Renal pelvis (tissue), 4 donors: Measurements from ENCODE around the gene CA5A. TPM values are rescaled to one million over a fixed set of nuclear protein-coding genes. Genes with fewer than 3 reads are reported as not detected.
"Not testable (repeated sequence)": the region's sequence is repeated elsewhere in the genome, so short reads cannot be mapped to it uniquely, and the experiment has no call there.

ENCODE experiments used
- DNase-seq: peaks from one replicate; pipeline ENCODE4 v3.0.0-alpha.2; 2013
- polyA plus RNA-seq, 3 donors: library from polyadenylated mRNA; unstranded; fragments of 120-200 nt; gene quantifications; one replicate each; pipeline ENCODE4 v1.2.1, GENCODE V29; 2013; ENCODE audit not compliant: insufficient read length in 3 of 3

The CA5A gene
- polyA plus RNA-seq, 3 donors, result 0.16 to 0.25 (median 0.17) TPM

DNA sequence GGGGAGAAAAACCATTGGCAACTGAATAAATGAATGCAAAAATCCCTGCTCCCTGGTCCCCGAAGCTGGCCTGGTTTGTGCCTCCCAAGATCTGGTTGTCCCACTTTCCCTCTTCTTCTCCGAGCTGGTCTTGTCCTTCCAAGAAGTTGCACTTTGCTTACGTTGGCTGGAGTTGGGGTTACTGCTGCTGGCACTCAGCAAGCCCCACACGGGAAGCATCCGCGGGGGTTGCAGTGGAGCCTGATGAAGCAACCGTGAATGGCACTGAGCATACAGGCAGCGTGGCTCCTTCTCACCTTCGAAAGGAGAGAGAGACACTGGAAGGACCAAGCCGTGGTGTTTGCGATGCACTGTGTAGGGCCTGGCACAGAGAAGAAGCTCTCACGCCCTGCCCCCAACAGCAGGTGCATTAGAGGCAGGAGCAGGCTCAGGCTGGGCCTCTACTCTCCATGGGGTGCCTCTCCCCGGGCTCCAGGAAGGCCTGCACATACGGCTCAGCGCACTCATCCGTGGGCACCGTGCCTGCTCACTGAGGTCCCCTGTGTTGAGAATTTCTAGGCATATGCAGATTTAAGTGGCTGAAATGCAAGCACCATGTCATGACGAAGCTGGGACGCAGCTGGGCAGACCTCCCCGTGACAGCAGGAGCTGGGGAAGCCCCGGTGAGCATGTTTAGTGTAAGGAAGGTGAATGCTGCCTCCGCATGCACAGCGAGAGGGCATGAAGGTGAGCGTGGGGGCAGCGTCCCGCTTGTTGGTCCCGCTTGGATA, 12.1 kb downstream of the CA5A start:
- DNase-seq, result peak; percentile 59

DNA sequence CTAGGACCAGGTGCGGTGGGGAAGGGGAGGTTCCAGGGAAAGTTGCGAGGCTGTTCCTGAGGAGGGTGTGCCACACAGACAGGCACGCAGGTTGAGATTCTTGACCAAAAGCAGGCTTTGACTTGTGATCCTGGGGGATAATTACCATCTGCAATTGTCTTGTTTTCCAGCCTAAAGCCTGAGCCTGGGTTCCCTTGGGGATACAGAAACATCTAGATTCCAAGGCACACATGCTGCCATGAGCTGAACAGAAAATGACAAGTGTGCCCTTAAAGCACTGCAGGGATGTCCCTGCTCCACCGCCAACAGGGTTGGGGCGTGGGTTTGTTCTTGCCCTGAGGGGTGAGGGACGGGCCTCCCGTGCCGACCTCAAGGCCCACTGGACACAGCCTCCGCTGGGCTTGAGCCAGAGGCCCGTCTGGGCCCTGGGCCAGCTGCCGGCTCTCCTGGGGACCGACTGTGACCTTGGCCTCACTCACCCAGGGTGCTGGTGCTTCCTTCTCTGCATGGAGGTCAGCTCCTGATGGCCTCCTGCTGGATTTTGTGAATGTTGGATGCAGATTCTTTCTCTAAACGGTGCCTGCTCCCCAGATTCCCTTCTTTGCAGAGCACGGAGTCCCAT, 14.0 kb downstream of the CA5A start:
- no peak for DNase-seq

DNA sequence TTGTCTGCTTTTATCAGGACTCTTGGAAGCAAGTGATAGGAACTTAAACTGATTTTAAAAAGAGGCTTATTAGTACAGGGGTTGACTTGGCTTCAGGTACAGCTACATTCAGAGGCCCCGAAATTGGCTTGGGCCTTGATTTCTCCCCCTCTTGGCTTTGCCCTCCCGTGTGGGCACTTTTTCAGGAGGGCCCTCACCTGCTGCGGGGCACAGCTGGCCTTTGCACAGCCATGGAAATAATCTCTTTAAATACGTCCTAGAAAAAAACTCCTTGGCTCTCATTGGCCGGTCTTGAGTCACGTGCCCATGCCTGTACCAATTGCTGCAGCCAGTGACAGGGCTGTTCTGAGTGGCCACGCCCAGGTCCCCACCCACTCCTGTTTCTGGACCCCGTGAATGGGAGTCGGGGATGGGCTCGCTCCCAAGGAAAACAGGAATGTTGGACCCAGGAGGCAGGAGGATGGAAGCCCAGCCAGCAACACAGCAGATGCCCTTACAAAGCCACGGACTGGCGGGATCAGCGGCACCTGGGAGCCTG, 15.0 kb downstream of the CA5A start:
- DNase-seq, result no peak

DNA sequence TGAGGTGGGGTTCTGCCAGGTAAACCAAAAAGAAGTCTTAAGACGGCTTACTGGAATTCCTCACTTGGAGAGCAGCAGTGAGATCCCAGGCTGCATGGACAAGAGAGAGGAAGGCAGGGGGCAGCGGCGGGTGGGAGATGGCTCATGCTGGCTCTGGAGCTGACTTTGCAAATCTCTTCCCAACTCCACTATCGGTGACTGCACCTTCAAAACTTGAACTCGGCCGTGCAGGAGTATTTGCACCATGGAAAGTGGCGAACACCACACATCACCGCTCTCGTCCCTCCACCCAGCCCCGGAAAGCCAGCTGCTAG, 16.7 kb downstream of the CA5A start:
- no peak for DNase-seq

DNA sequence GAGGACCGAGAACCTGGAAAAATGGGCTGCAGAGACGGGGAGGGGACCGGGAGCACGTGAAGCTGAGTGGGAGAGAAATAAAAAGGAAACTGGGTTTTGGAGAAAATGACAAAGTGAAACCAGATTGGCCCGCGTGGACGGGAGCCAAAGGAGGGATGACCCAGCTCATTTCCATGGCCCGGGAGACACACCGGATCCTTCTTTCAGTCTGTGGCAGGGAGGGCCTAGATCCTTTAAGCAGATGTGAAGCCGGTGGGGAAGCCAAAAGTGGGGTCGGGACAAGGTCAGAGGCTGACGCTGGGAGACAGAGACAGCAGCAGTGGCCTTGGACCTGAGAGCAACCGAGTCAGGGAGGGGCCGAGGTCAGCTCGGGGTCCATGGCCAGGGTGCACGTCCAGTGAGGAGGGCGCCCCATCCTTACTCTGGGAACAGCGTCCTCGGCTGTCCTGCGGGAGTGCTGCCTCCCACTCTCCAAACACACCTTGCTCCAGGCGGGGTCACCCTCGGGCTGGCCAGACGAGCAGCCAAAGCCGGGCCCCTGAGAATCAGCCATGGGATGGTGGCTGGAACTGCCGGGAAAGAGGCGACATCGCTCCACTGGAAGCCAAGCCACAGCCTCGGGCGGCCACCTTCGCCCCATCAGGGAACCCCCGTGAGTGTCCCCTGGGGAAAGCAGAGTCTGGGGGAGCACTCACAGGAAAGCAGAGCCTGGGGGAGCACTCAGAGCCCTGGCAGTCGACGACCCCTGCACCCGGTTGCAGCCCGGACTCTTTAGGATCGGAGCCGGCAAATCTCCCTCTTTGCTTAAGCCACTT, 17.3 kb downstream of the CA5A start:
- no peak for DNase-seq

DNA sequence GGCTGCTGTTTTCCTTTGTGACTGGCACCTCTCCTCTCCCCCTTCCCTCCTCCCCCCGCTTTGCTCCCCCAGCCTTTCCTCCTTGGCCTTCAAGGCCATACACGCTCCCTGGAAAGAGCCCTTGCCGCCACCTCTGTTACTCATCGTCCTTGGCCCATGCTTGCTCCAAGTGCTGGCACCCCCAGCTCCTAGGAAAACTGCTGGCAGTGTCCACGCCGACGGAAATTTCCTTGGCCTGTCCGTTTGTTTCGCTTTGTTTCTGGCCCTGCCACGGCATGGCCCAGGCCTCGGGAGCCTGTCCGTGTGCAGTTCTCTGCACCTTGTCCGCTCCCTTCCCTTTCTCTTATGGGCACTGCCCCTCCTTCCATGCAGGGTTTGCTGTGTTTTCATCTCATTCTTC, 18.0 kb downstream of the CA5A start:
- no peak for DNase-seq

DNA sequence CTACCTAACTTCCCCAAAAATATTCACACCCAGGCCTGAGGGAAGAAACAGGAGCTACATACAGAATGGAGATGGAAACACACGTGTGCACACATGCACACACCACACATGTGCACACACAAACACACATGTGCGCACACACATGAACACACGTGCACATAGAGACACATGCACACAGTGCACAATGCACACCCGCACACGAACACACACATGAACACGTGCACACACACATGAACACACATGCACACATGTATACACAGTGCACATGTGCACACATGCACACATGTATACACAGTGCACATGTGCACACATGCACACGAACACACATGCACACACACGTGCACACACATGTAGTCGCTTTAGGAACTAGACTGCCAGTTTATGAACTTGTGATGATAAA, 18.8 kb downstream of the CA5A start:
- no peak for DNase-seq

GRCh38 chr16:87914812-87915211, 21.5 kb downstream of the CA5A start:
- no peak for DNase-seq

DNA sequence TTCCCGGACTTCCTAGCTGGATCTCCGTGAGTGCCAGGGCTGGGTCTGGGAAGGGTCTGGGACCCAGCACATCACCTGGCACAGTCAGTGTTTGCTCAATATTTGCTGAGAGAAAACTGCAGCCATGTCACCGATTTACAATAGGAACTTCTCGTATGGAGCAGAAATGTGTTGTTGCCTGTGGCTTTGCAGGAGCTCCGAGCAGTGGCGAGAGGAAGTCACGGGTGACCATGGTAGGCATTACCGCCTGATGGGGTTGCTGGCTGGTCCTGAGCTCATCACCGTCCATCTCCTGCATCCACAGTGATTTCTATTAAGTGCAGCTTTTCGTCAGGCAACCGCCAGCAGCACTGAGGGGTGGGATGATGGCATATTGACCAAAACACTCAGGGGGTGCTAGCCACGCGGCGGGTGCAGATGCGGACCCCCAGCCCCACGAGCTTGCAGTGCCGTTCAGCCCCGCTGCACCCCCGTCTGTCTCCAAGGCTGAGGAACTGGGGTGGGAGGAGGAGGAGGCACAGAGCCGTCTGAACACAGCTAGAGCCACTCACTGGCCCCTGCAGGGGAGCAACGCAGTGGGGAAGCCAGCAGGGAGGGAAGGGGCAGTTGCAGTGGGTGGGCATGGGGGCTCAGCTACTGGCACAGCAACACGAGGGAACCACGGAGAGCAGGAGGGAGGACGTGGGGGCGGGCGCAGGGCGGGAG, 22.2 kb downstream of the CA5A start:
- not testable (repeated sequence) for DNase-seq

DNA sequence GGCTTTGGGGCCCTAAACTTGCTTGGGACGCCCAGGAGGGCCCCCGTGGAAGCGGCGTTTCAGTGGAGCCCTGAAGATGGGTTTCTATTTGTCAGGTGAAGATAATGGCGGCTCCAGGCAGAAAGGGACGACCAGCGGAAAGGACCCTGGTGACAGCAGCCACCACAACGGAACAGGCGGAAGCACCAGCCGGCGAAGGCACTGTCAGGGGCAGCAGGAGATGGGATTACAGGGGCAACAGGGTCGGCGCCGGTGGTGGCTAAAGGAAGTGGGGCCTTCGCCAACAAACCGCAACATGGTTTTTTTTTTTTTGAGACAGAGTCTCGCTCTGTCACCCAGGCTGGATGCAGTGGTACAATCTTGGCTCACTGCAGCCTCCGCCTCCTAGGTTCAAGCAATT, 23.6 kb downstream of the CA5A start:
- not testable (repeated sequence) for DNase-seq

DNA sequence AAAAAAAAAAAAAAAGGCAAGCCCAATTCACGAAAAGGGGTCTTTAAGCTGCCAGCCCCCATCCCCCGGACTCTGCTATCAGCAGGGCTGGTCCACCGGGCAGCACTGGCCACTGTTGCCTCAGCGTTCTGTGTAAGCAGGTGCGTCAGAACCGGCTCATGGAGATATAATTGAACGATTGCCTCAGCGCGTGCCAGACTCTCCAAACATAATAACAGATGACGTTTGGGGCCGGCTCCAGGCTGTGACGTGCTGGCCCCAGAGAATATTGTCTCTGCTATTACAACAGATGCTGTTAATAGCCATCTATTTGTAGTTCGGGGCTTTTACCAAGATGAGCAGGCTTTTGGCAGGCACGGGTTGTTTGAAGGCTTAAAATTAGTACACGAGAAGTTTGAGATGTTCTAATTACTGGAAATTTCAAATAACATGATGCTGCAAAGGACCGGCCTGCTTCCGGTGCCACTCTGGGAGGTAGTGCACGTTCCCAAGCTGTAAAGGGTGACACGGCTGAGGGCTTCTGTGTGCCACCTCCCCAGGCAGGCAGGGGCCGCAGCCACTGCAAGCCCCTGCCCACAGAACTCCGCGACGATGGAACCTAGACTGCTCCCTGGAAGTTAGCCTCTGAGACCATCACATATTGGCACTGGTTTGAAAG, 25.1 kb downstream of the CA5A start:
- DNase-seq, result not testable (repeated sequence)

DNA sequence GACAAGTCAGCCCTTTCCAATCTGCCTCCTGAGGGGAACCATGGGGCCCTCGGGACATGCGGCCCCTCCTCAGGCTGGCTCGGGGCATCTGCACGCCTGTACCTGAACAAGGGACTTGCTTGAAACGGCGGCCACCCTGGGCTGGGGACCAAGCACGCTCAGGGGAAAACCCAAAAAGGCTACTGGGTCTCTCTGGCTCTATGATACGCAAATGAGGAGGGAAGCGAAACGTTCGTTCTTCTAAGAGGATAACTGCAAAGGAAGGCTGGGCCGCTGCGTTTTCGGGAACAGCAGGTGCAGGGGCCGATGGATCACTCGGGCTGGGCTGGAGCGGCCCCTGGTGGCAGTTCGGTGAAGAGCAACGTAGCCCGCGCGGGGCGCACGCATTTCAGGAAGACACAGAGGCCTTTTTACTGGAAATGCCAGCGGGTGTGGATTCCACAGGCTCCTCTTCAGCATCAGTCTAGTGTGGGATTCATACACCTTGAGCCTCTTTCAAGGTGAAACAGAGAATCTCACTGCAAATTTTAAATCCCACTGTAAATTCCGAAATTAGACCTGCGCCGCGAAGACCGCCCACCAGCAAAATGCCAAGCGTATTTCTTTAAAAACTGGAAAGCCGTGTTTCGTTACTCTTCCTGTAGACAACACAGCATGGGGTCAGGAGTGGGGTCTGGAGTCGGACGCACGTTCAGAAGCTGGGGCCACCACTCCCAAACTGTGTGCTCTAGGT, 27.0 kb downstream of the CA5A start:
- not testable (repeated sequence) for DNase-seq

DNA sequence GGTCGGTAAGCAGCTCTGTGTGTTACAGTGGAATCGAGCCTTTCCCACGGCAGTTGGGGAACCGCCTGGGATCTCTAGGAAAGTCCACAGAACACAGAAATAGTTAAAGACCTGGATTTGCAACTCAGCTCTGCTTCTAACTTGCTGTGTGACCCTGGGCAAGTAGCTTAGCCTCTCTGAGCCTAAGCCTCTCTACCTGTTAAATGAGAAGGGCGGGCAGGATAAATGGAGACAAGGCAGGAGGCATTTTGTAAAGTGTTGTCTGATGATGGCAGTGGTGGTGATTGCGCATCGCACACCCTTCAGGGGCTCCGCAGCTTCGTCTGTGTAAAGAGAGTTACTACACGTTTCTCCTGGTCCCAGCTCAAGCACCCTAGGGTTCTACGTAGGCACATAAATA, 28.2 kb downstream of the CA5A start:
- DNase-seq, result not testable (repeated sequence)

DNA sequence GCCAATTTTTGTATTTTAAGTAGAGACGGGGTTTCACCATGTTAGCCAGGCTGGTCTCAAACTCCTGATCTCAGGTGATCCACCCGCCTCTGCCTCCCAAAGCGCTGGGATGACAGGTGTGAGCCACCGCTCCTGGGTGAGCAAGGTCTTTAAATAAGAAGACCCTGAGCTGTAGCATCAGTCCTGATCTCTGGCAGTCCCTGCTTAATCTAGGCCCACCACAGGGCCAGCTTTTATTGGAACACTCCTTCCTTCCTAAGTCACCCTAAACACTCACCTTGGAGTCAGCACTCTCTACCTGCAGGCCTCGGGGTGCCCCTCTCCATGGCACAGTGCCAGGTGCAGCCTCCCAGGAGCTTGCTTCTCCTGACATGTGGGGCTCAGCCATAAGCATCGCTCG, 30.8 kb downstream of the CA5A start:
- DNase-seq, result not testable (repeated sequence)

GRCh38 chr16:87904963-87905362, 31.4 kb downstream of the CA5A start:
- not testable (repeated sequence) for DNase-seq

DNA sequence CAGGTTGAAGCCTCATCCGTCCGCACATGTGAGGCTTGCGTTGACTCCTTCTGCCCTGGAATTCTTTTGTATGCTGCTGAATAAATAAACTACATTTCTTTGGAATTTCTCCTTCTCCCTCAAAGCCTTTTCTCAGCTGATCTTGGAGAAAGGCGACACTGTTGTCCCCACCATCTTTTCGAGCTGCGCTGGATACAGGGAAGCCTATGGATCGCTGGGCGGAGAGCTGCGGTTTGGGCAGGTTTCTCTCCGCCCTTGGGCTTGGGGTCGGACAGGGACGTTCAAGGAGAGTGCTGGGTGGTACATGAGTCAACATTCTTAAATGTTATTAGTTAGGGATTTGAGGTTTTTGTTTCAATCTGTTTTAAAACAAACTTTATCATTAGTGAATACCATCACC, 35.8 kb downstream of the CA5A start:
- DNase-seq, result not testable (repeated sequence)

GRCh38 chr16:87897521-87898505, 38.5 kb downstream of the CA5A start:
- DNase-seq, result no peak

- not testable (repeated sequence) for DNase-seq
Measured at GRCh38 chr16:87896924-87897520, 39.3 kb downstream of the CA5A start.
